HepG2 (cell line): ENCODE results near the gene MUCL3. TPM values are rescaled to one million over a fixed set of nuclear protein-coding genes. Genes with fewer than 3 reads are reported as not detected.
A peak's percentile ranks its signal among the peaks of the same experiment; 100 is the strongest.

Experiments used
- ATF7-NPFF ChIP-seq: sonication (generic); formaldehyde crosslinking; IDR thresholded peaks from 2 replicates; pipeline ENCODE4 v1.8.1; 2023; ENCODE audit warnings: mild to moderate bottlenecking, low read depth, missing genetic modification reagents, moderate library complexity
- CCDC6 ChIP-seq: sonication (generic); formaldehyde crosslinking; IDR thresholded peaks from 2 replicates; pipeline ENCODE4 v1.8.1; 2022; ENCODE audit warnings: mild to moderate bottlenecking, missing genetic modification reagents, moderate library complexity
- EED ChIP-seq: sonication (generic); formaldehyde crosslinking; IDR thresholded peaks from 2 replicates; pipeline ENCODE4 v1.5.0; 2020; ENCODE audit warnings: mild to moderate bottlenecking, missing genetic modification reagents
- FLYWCH1 ChIP-seq: sonication (generic); formaldehyde crosslinking; IDR thresholded peaks from 2 replicates; pipeline ENCODE4 v1.8.1; 2023; ENCODE audit warnings: mild to moderate bottlenecking, missing genetic modification reagents
- MBNL3 ChIP-seq: fragments of 250-450 bp; sonication (Bioruptor Pico); conservative IDR thresholded peaks from 2 replicates; pipeline ENCODE4 v1.8.0; 2022; ENCODE audit warnings: mild to moderate bottlenecking, inconsistent platforms
- SMARCE1 ChIP-seq: fragments of 450-650 bp; IDR thresholded peaks from 2 replicates; pipeline ENCODE4 v1.6.1; 2017; ENCODE audit warnings: borderline replicate concordance
- TGIF2 ChIP-seq: IDR thresholded peaks from 2 replicates; pipeline ENCODE4 v1.6.1; 2016; ENCODE audit warnings: control low read depth, missing compliant biosample characterization
- THAP8 ChIP-seq: sonication (generic); formaldehyde crosslinking; IDR thresholded peaks from 2 replicates; pipeline ENCODE4 v1.5.1; 2020; ENCODE audit warnings: missing genetic modification reagents, mild to moderate bottlenecking, borderline replicate concordance
- TOE1 ChIP-seq: sonication (generic); formaldehyde crosslinking; IDR thresholded peaks from 2 replicates; pipeline ENCODE4 v1.4.0; 2020; ENCODE audit warnings: mild to moderate bottlenecking, missing genetic modification reagents
- ZSCAN5A ChIP-seq: sonication (generic); formaldehyde crosslinking; IDR thresholded peaks from 2 replicates; pipeline ENCODE4 v1.8.0; 2022; ENCODE audit warnings: mild to moderate bottlenecking, missing genetic modification reagents, borderline replicate concordance
- polyA plus RNA-seq, 8 experiments: library from polyadenylated mRNA; depleted of rRNA in 3 of 8; stranded (reverse) in 7 of 8; unstranded in 1 of 8; fragments of >200 nt; fragmentation: Illumina TruSeq in 4 of 8; extraction: Trizol in 4 of 8; gene quantifications; 2 replicates each; pipeline versions ENCODE4 v1.2.1 to v1.2.3, GENCODE V29; 2011 to 2016; ENCODE audit warnings: low read depth in 4 of 8, missing spikeins in 1 of 8, mixed read lengths in 1 of 8; ENCODE audit not compliant: insufficient read depth in 1 of 8
- total RNA-seq, 5 experiments: library from RNA; depleted of rRNA; stranded (reverse); fragments of >200 nt; fragmentation: Illumina TruSeq; extraction: Trizol; gene quantifications; 2 replicates each; pipeline ENCODE4 v1.2.3, GENCODE V29; 2016; ENCODE audit warnings: low read depth in 1 of 5
- TF ChIP-seq, protein P1 (sequence below), 2 experiments: sonication (generic) in 1 of 2; formaldehyde crosslinking in 1 of 2; IDR thresholded peaks; 2 replicates each; pipeline versions ENCODE4 v1.6.1 to v1.9.0; 2014 to 2022; ENCODE audit warnings: antibody characterized with exemption in 1 of 2, borderline replicate concordance in 1 of 2, inconsistent platforms in 1 of 2, low read depth in 1 of 2, missing genetic modification reagents in 1 of 2
- TF ChIP-seq, protein P2 (sequence below): sonication (generic); formaldehyde crosslinking; IDR thresholded peaks from 2 replicates; pipeline ENCODE4 v1.4.0; 2020; ENCODE audit warnings: missing genetic modification reagents
- TF ChIP-seq, protein P3 (sequence below): sonication (generic); formaldehyde crosslinking; IDR thresholded peaks from 2 replicates; pipeline ENCODE4 v1.4.0; 2020; ENCODE audit warnings: missing genetic modification reagents

Gene MUCL3
- total and polyA plus RNA-seq, 2 of the 13 experiments (the other 11 are each of a cell fraction or from before 2014, with no cell fraction given) = not detected

GRCh38 chr6:30907758-30908591 lies 32.8 kb upstream of the MUCL3 start, which contains the start of gene GTF2H4 (continued):
- TF ChIP-seq, protein P1, sequence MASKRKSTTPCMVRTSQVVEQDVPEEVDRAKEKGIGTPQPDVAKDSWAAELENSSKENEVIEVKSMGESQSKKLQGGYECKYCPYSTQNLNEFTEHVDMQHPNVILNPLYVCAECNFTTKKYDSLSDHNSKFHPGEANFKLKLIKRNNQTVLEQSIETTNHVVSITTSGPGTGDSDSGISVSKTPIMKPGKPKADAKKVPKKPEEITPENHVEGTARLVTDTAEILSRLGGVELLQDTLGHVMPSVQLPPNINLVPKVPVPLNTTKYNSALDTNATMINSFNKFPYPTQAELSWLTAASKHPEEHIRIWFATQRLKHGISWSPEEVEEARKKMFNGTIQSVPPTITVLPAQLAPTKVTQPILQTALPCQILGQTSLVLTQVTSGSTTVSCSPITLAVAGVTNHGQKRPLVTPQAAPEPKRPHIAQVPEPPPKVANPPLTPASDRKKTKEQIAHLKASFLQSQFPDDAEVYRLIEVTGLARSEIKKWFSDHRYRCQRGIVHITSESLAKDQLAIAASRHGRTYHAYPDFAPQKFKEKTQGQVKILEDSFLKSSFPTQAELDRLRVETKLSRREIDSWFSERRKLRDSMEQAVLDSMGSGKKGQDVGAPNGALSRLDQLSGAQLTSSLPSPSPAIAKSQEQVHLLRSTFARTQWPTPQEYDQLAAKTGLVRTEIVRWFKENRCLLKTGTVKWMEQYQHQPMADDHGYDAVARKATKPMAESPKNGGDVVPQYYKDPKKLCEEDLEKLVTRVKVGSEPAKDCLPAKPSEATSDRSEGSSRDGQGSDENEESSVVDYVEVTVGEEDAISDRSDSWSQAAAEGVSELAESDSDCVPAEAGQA (IDR thresholded peaks at IDR 0.05; ENCODE audit: low read depth) = peak; percentile 72
- TF ChIP-seq, protein P1 (CRISPR knock-in tag; IDR thresholded peaks at IDR 0.05; ENCODE audit: borderline replicate concordance) = no peak
- TF ChIP-seq ZSCAN5A (CRISPR knock-in tag) (0 out of 2 replicates have a peak, but pooled peaks have one; percentile 90), TOE1 (CRISPR knock-in tag) (no peak), SMARCE1 (no peak), ATF7-NPFF (peak; percentile 41; the same call in 1 of the 2 replicates), EED (CRISPR knock-in tag) (peak; percentile 90), MBNL3 (CRISPR knock-in tag) (no peak), FLYWCH1 (CRISPR knock-in tag) (no peak), THAP8 (CRISPR knock-in tag) (peak; percentile 67), CCDC6 (CRISPR knock-in tag) (peak; percentile 57), TGIF2 (CRISPR knock-in tag) (peak; percentile 87)
- TF ChIP-seq, protein P2, sequence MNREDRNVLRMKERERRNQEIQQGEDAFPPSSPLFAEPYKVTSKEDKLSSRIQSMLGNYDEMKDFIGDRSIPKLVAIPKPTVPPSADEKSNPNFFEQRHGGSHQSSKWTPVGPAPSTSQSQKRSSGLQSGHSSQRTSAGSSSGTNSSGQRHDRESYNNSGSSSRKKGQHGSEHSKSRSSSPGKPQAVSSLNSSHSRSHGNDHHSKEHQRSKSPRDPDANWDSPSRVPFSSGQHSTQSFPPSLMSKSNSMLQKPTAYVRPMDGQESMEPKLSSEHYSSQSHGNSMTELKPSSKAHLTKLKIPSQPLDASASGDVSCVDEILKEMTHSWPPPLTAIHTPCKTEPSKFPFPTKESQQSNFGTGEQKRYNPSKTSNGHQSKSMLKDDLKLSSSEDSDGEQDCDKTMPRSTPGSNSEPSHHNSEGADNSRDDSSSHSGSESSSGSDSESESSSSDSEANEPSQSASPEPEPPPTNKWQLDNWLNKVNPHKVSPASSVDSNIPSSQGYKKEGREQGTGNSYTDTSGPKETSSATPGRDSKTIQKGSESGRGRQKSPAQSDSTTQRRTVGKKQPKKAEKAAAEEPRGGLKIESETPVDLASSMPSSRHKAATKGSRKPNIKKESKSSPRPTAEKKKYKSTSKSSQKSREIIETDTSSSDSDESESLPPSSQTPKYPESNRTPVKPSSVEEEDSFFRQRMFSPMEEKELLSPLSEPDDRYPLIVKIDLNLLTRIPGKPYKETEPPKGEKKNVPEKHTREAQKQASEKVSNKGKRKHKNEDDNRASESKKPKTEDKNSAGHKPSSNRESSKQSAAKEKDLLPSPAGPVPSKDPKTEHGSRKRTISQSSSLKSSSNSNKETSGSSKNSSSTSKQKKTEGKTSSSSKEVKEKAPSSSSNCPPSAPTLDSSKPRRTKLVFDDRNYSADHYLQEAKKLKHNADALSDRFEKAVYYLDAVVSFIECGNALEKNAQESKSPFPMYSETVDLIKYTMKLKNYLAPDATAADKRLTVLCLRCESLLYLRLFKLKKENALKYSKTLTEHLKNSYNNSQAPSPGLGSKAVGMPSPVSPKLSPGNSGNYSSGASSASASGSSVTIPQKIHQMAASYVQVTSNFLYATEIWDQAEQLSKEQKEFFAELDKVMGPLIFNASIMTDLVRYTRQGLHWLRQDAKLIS (CRISPR knock-in tag) = peak; percentile 54
- TF ChIP-seq, protein P3, sequence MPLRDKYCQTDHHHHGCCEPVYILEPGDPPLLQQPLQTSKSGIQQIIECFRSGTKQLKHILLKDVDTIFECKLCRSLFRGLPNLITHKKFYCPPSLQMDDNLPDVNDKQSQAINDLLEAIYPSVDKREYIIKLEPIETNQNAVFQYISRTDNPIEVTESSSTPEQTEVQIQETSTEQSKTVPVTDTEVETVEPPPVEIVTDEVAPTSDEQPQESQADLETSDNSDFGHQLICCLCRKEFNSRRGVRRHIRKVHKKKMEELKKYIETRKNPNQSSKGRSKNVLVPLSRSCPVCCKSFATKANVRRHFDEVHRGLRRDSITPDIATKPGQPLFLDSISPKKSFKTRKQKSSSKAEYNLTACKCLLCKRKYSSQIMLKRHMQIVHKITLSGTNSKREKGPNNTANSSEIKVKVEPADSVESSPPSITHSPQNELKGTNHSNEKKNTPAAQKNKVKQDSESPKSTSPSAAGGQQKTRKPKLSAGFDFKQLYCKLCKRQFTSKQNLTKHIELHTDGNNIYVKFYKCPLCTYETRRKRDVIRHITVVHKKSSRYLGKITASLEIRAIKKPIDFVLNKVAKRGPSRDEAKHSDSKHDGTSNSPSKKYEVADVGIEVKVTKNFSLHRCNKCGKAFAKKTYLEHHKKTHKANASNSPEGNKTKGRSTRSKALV = no peak
